Activated CD8-positive, alpha-beta memory T cell treated with anti-CD3 and anti-CD28 coated beads, Interleukin-2, amount 10 ng/mL, durations not matched to agents 7 days and 5 days (primary cell): ENCODE results near the gene FILIP1L. TPM values are rescaled to one million over a fixed set of nuclear protein-coding genes. Genes with fewer than 3 reads are reported as not detected.
A peak's percentile ranks its signal among the peaks of the same experiment; 100 is the strongest.

Experiments used
- ATAC-seq: fragments of 150-1000 bp; cut with Tn5 transposase; one replicate; pipeline ENCODE4 v1.10.0; 2021; ENCODE audit warnings: moderate library complexity
- CTCF ChIA-PET: fragments of 350-600 bp; sonication (Branson Sonifier 250); formaldehyde crosslinking; loops from one replicate; lab custom pipeline; 2021; ENCODE audit warnings: antibody characterized with exemption; lab: Charles Lee
- DNase-seq: peaks from one replicate; pipeline ENCODE4 v3.0.0-alpha.2; 2020
- H3K27ac Mint-ChIP-seq: one replicate; pipeline ENCODE4 v1.8.0; 2021; ENCODE audit warnings: mild to moderate bottlenecking, mixed read lengths
- H3K27me3 Mint-ChIP-seq: one replicate; pipeline ENCODE4 v1.8.0; 2021; ENCODE audit warnings: mixed read lengths
- H3K36me3 Mint-ChIP-seq: one replicate; pipeline ENCODE4 v1.8.0; 2021; ENCODE audit warnings: mild to moderate bottlenecking, mixed read lengths
- H3K4me1 Mint-ChIP-seq: one replicate; pipeline ENCODE4 v1.8.0; 2021; ENCODE audit warnings: mixed read lengths
- H3K4me3 Mint-ChIP-seq: one replicate; pipeline ENCODE4 v1.8.0; 2021; ENCODE audit warnings: mild to moderate bottlenecking, moderate library complexity, mixed read lengths
- H3K9me3 Mint-ChIP-seq: one replicate; pipeline ENCODE4 v1.8.0; 2022; ENCODE audit warnings: low read depth, mixed read lengths
- total RNA-seq, 2 experiments: library from RNA; stranded (reverse); gene quantifications; one replicate each; pipeline ENCODE4 v1.2.3, GENCODE V29; 2021

Gene FILIP1L
- total RNA-seq, 2 experiments from 2014 or later, result 2.4 to 15.5 TPM

DNA sequence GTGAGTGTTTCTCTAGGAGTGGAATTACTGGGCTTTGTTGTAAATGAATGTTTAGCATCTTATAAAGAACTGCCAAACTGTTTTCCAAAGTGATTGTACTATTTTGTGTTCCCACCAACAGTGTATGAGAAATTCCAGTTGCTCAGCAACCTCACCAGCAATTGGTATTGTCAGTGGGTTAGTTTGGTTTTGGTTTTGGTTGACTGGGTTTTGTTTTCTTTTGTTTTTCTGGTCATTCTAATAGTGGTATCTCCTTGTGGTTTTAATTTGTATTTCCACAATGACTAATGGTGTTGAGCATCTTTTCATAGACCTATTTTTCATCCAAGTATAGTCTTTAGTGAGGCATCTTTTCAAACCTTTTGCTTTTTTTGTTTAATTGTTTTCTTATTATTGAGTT is 27.1 kb downstream of the FILIP1L start:
- H3K27me3 Mint-ChIP-seq, result peaks cover 10% of the 10 kb centered on the region
- H3K36me3 Mint-ChIP-seq, result peaks cover 23% of the 10 kb centered on the region
- DNase-seq, result peak; percentile 61
- peak overlapping the region; percentile 83 for H3K27ac Mint-ChIP-seq
- peak overlapping the region; percentile 56 for H3K4me3 Mint-ChIP-seq
- no peaks in the 10 kb centered on the region for H3K9me3 Mint-ChIP-seq
- CTCF ChIA-PET, result interaction anchor here (0.9 to 2.4 kb wide), 3 partner anchors 9 to 18 kb away, joined by 3 to 12 read pairs (median 3); no protein-coding TSS in a partner anchor
- peak; percentile 68 for ATAC-seq
- peaks cover 59% of the 10 kb centered on the region for H3K4me1 Mint-ChIP-seq

GRCh38 chr3:100086401-100086800 is 27.9 kb downstream of the FILIP1L start:
- CTCF ChIA-PET, result interaction anchor here (0.9 to 2.4 kb wide), 4 partner anchors 8 to 18 kb away, joined by 3 to 12 read pairs (median 4); no protein-coding TSS in a partner anchor
- ATAC-seq, result no peak

DNA sequence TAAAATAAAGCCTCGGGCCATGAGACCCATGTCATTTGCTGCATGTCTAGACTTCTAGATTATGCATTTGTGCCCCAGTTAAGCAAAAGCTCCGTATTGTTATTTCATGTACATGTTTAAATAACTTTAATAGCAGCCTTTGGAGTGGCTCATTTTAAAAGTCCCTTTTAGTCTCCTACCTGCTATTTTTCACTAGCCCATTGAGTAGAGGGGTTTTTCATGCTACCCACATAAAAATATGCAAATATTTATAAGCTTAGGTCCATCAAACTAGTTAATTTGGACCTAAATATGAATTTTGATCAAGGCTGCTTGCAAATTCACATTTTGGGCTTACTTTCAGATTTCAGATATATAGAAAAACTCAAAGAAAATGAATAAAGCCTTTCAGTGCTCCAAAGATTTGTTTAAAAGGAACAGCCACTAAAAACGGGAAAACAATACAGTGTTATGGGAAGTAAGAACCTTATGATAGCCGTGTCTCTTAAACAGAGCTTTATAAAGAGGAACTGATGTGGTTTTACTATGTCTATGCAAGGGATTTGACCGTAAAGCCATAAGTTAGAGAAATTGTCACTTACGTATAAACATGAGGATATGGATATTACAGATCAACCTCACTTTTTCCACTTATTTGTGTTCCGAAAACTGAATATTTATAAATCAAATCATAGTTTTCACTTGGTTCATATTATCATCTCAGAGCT is 30.0 kb downstream of the FILIP1L start:
- H3K4me3 Mint-ChIP-seq, result no peak overlapping the region
- ATAC-seq (no peak), DNase-seq (no peak)
- H3K36me3 Mint-ChIP-seq, result peaks cover 42% of the 10 kb centered on the region
- H3K27ac Mint-ChIP-seq, result no peak overlapping the region
- peaks cover 47% of the 10 kb centered on the region for H3K4me1 Mint-ChIP-seq
- peaks cover 10% of the 10 kb centered on the region for H3K27me3 Mint-ChIP-seq
- CTCF ChIA-PET, result interaction anchor here (1.2 to 2.0 kb wide), 4 partner anchors 10 to 252 kb away, joined by 5 to 8 read pairs (median 6); no protein-coding TSS in a partner anchor
- H3K9me3 Mint-ChIP-seq, result peaks cover 2% of the 10 kb centered on the region

More at GRCh38 chr3:100086401-100086800, 27.9 kb downstream of the FILIP1L start:
- Mint-ChIP-seq H3K4me1 (peaks cover 62% of the 10 kb centered on the region), H3K9me3 (no peaks in the 10 kb centered on the region), H3K27ac (peak overlapping the region; percentile 83), H3K4me3 (no peak overlapping the region), H3K36me3 (peaks cover 27% of the 10 kb centered on the region), H3K27me3 (peaks cover 10% of the 10 kb centered on the region)
- DNase-seq, result no peak

- Mint-ChIP-seq H3K36me3 (peaks cover 38% of the 10 kb centered on the region), H3K4me3 (no peak overlapping the region), H3K4me1 (peaks cover 38% of the 10 kb centered on the region), H3K9me3 (peaks cover 2% of the 10 kb centered on the region), H3K27ac (no peak overlapping the region), H3K27me3 (peaks cover 8% of the 10 kb centered on the region)
- DNase-seq (no peak), ATAC-seq (no peak)
- CTCF ChIA-PET, result interaction anchor here (1.5 to 2.0 kb wide), 3 partner anchors 9 to 14 kb away, joined by 5 to 8 read pairs (median 6); no protein-coding TSS in a partner anchor
These were observed 31.1 kb downstream of the FILIP1L start for GRCh38 chr3:100083209-100083608.

DNA sequence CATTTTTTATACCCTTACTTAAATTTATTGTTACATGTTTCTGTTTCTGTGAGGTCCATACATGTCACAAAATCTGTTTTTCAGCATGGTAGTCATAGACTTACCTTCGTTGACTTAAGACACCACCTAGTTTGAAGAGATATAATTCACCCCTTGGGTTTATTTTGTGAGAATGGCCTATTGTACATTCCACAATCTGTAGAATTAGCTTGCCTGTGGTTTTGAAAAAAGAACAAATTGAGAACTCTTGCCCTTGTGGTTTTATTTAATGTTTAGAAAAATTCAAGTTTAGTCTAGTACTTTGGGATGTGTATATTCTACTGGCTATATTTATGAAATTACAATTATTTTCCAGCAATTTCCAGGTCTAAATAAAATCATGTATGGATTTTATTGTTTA is 31.6 kb downstream of the FILIP1L start:
- peaks cover 8% of the 10 kb centered on the region for H3K27me3 Mint-ChIP-seq
- CTCF ChIA-PET, result interaction anchor here (1.3 to 2.0 kb wide), 3 partner anchors 9 to 13 kb away, joined by 5 to 6 read pairs (median 5); no protein-coding TSS in a partner anchor
- H3K36me3 Mint-ChIP-seq, result peaks cover 38% of the 10 kb centered on the region
- peaks cover 33% of the 10 kb centered on the region for H3K4me1 Mint-ChIP-seq
- DNase-seq (no peak), ATAC-seq (no peak)
- H3K27ac Mint-ChIP-seq, result no peak overlapping the region
- no peak overlapping the region for H3K4me3 Mint-ChIP-seq
- H3K9me3 Mint-ChIP-seq, result peaks cover 2% of the 10 kb centered on the region

- Mint-ChIP-seq H3K27ac (no peak overlapping the region), H3K9me3 (peaks cover 2% of the 10 kb centered on the region), H3K36me3 (peaks cover 38% of the 10 kb centered on the region), H3K27me3 (peaks cover 6% of the 10 kb centered on the region), H3K4me3 (no peak overlapping the region), H3K4me1 (peaks cover 31% of the 10 kb centered on the region)
- no peak for DNase-seq
- CTCF ChIA-PET, result interaction anchor here (1.3 to 2.0 kb wide), 2 partner anchors 8 to 13 kb away, joined by 5 read pairs; no protein-coding TSS in a partner anchor
- ATAC-seq, result no peak
These were observed 32.2 kb downstream of the FILIP1L start for GRCh38 chr3:100081986-100082692.

DNA sequence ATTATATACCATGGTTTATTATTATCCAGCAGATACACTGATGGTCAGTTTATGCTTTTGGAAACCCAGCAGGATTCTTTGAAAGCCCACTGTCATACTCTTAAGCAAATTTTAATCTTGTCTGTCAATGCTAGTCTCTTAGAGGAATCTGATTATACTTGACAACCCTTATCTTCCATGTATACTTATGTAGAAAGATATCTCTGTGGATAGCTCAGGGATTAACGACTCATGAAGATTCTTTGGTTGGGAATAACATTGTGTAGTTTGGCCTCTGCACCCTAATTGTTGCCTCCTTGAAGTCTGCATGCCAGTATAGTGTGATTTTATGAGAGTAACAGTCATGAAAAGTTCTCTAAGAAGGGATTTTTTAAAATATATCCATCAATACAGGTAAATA is 33.0 kb downstream of the FILIP1L start:
- CTCF ChIA-PET, result interaction anchor here (2.0 kb wide), 1 partner anchor 12 kb away, joined by 5 read pairs; no protein-coding TSS in a partner anchor
- H3K4me1 Mint-ChIP-seq, result peaks cover 27% of the 10 kb centered on the region
- H3K4me3 Mint-ChIP-seq, result no peak overlapping the region
- H3K9me3 Mint-ChIP-seq, result peaks cover 2% of the 10 kb centered on the region
- H3K27me3 Mint-ChIP-seq, result no peaks in the 10 kb centered on the region
- DNase-seq, result no peak
- peaks cover 37% of the 10 kb centered on the region for H3K36me3 Mint-ChIP-seq
- H3K27ac Mint-ChIP-seq, result no peak overlapping the region
- ATAC-seq, result no peak

DNA sequence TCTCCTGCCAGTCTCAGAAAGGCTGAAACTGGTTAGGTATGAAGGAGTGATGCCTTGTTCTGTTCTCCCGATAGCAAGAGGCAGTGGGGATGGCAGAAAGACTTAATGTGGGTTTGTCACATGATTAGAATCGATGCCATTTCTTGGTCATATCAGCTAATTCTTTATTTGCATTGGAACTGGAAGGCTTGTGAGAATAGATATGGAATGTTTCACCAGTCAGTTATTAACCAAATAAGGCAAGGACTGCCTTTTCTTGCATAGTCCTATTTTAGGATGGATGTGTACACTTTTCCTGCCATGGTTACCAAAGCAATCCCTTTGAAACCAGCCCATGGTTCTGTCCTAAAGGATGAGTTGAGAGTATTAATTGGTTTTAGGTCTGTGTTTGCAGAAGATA is 33.7 kb downstream of the FILIP1L start:
- peaks cover 2% of the 10 kb centered on the region for H3K9me3 Mint-ChIP-seq
- H3K4me1 Mint-ChIP-seq, result peaks cover 32% of the 10 kb centered on the region
- DNase-seq, result no peak
- no peak overlapping the region for H3K4me3 Mint-ChIP-seq
- CTCF ChIA-PET, result interaction anchor here (0.8 to 1.0 kb wide), 2 partner anchors 10 to 174 kb away, joined by 3 to 4 read pairs; no protein-coding TSS in a partner anchor
- ATAC-seq, result no peak
- H3K27me3 Mint-ChIP-seq, result no peaks in the 10 kb centered on the region
- H3K36me3 Mint-ChIP-seq, result peaks cover 43% of the 10 kb centered on the region
- no peak overlapping the region for H3K27ac Mint-ChIP-seq

DNA sequence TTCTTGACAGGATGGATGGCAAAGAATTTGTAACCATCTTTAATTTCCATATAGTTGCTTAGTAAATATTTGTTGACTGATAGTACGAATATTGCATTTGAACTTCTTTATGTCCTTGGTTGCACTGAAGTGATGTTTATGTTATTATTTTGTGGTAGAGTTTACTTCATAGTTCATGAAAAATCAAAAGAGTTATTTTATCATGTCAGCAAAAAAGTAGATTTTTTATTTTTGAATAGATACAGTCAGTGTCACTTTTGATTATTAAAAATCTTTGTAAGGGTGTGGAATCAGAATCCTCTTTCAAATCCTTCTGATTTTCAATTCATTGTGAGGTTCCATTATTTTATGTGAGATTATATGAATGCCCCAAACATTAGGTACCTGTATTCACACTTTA is 35.0 kb downstream of the FILIP1L start:
- no peak for ATAC-seq
- Mint-ChIP-seq H3K4me3 (no peak overlapping the region), H3K4me1 (peaks cover 36% of the 10 kb centered on the region), H3K27ac (no peak overlapping the region), H3K9me3 (peaks cover 2% of the 10 kb centered on the region), H3K36me3 (peaks cover 44% of the 10 kb centered on the region), H3K27me3 (no peaks in the 10 kb centered on the region)
- CTCF ChIA-PET, result no interaction called here
- DNase-seq, result no peak

DNA sequence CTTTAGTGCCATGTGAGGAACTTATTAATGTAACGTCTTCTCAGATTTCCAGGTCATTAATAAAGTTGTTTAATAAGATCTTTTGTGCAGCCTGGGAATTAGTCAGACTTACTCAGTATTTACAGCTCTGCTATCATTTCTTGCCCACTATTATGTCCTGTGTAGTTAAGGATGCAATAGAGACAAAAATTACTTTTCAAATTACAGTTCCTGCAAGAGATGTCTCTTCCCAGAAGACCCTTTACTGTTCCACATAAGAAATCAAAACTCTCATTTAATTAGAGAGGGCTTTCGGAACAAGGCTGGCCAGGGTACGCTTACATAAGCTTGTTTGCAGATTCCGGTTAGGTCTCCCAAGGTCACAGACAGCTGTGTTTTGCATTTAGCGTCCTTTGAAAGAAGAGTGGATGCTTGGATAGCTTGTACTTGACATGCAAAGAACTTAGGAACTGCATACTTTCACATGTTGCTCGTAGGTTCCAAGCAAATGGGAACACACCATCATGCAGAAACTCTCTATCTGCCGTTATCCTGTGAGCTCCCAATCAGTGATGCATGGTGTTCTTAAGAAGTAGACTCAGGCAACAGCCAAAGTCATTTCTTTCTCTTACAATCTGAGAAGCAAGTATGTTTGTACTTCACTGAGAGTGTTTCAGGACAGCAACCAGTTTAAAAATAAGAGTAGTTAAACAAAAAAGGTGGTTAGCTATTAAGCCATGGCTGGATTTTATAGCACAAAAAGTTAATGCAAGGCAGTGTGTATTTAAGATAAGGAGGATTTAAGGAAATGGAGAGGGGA is 37.4 kb downstream of the FILIP1L start:
- H3K9me3 Mint-ChIP-seq, result peaks cover 2% of the 10 kb centered on the region
- no peaks in the 10 kb centered on the region for H3K27me3 Mint-ChIP-seq
- no peak overlapping the region for H3K4me3 Mint-ChIP-seq
- DNase-seq, result no peak
- CTCF ChIA-PET, result interaction anchor here (1.6 to 7.5 kb wide), 3 partner anchors 14 to 177 kb away, joined by 4 to 59 read pairs (median 30); no protein-coding TSS in a partner anchor
- no peak for ATAC-seq
- H3K4me1 Mint-ChIP-seq, result peaks cover 44% of the 10 kb centered on the region
- H3K27ac Mint-ChIP-seq, result peak overlapping the region; percentile 65
- H3K36me3 Mint-ChIP-seq, result peaks cover 48% of the 10 kb centered on the region

DNA sequence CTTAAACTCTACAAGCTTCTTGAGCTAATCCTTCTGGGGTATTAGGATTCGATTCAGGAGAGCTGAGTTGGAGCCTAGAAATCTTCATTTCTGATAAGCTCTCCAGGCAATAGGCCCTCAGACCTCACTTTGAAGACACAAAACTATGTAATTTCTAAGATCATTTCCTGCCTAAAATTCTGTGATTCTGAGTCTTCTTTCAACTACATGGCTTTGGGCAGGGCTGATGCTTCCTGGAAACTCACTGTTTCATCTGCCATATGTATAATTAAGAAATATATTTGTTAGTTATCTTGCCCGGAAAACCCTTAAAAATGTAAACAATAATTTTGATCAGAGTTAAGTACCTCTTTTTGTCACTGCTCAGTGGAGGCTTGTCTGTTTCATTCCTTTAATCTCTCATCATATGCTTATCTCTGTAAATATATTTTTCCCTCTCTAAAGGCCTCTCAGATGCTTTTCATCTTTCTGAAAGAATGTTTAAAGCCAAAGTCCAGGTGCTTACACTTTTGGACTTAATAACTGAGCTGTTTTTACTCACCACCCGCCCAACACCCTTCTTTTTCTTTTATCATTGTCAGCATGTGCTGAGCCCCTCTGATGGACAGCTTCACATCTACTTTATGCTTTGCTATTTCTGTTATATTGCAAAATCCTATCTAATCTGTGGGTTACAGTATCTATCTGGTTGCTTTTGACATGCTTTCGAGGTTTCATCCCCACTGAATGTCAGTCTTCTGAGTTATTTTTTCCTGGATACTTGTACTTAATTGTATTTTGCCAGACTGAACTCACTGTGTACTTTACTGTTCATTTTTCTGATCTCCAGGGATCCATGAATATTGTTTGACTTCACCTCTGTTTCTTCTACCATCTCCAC is 38.2 kb downstream of the FILIP1L start:
- no peak for ATAC-seq
- Mint-ChIP-seq H3K27me3 (no peaks in the 10 kb centered on the region), H3K4me1 (peaks cover 49% of the 10 kb centered on the region), H3K27ac (peak overlapping the region; percentile 65), H3K4me3 (no peak overlapping the region), H3K36me3 (peaks cover 49% of the 10 kb centered on the region), H3K9me3 (peaks cover 2% of the 10 kb centered on the region)
- CTCF ChIA-PET, result interaction anchor here (0.7 to 7.5 kb wide), 7 partner anchors 10 to 244 kb away, joined by 3 to 59 read pairs (median 4); no protein-coding TSS in a partner anchor
- DNase-seq, result no peak

- ATAC-seq (no peak), DNase-seq (no peak)
- H3K36me3 Mint-ChIP-seq, result peaks cover 41% of the 10 kb centered on the region
- peak overlapping the region; percentile 59 for H3K27ac Mint-ChIP-seq
- H3K4me1 Mint-ChIP-seq, result peaks cover 53% of the 10 kb centered on the region
- CTCF ChIA-PET, result interaction anchor here (0.7 to 7.5 kb wide), 7 partner anchors 11 to 243 kb away, joined by 3 to 59 read pairs (median 4); no protein-coding TSS in a partner anchor
- H3K4me3 Mint-ChIP-seq, result no peak overlapping the region
- H3K9me3 Mint-ChIP-seq, result no peaks in the 10 kb centered on the region
- no peaks in the 10 kb centered on the region for H3K27me3 Mint-ChIP-seq
These were observed 39.1 kb downstream of the FILIP1L start for GRCh38 chr3:100075196-100075595.
